HEK293 (cell line): ENCODE data around the gene NIPAL3.

ENCODE experiments used
- CTCF ChIA-PET: fragments of 350-600 bp; formaldehyde crosslinking; extraction: SDS; loops from one replicate; lab custom pipeline; 2021; ENCODE audit warnings: antibody characterized with exemption; lab: Yijun Ruan, JAX
- POLR2A ChIA-PET: fragments of 300-600 bp; formaldehyde crosslinking; extraction: SDS; loops from one replicate; lab custom pipeline; 2020; ENCODE audit warnings: antibody characterized with exemption, inconsistent platforms; lab: Yijun Ruan, JAX
- H3K27ac ChIP-seq: fragments of 200-500 bp; sonication (Bioruptor generic); 2 replicates; pipeline ENCODE4 v1.5.1; 2014; ENCODE audit warnings: low read depth, low read length, control low read depth, inconsistent platforms; ENCODE audit errors: extremely low read depth
- H3K36me3 ChIP-seq, 2 experiments: fragments of 200-500 bp in 1 of 2; sonication (Bioruptor generic) in 1 of 2; 1 replicate in 1 of 2; 2 replicates in 1 of 2; pipeline ENCODE4 v1.5.1; 2014 to 2017; ENCODE audit warnings: inconsistent platforms in 2 of 2, low read length in 2 of 2; ENCODE audit not compliant: control insufficient read depth in 2 of 2, insufficient read depth in 1 of 2
- H3K4me1 ChIP-seq: fragments of 200-500 bp; sonication (Bioruptor generic); 2 replicates; pipeline ENCODE4 v1.5.1; 2014; ENCODE audit warnings: mild to moderate bottlenecking, low read length, inconsistent platforms; ENCODE audit not compliant: control insufficient read depth, insufficient read depth
- H3K4me3 ChIP-seq: 2 replicates; pipeline ENCODE4 v1.5.1; 2011; ENCODE audit warnings: low read depth, mild to moderate bottlenecking, control low read depth, low read length, moderate library complexity
- H3K9me3 ChIP-seq: fragments of 200-500 bp; sonication (Bioruptor generic); 2 replicates; pipeline ENCODE4 v1.5.1; 2014; ENCODE audit warnings: low read depth, low read length, inconsistent platforms; ENCODE audit not compliant: control insufficient read depth, insufficient read depth
- MYNN ChIP-seq: fragments of 450-650 bp; formaldehyde crosslinking; IDR thresholded peaks from 2 replicates; pipeline ENCODE4 v1.5.1; 2016; ENCODE audit warnings: missing biosample characterization, missing genetic modification characterization, borderline replicate concordance
- PRDM10 ChIP-seq: fragments of 450-650 bp; formaldehyde crosslinking; IDR thresholded peaks from 2 replicates; pipeline ENCODE4 v1.5.1; 2016; ENCODE audit warnings: missing biosample characterization, missing genetic modification characterization
- SP3 ChIP-seq: fragments of 450-650 bp; formaldehyde crosslinking; IDR thresholded peaks from 2 replicates; pipeline ENCODE4 v1.5.1; 2016; ENCODE audit warnings: missing biosample characterization, missing genetic modification characterization
- SP7 ChIP-seq: fragments of 450-650 bp; formaldehyde crosslinking; IDR thresholded peaks from 2 replicates; pipeline ENCODE4 v1.5.1; 2016; ENCODE audit warnings: missing biosample characterization, missing genetic modification characterization
- ZNF112 ChIP-seq: fragments of 450-650 bp; formaldehyde crosslinking; IDR thresholded peaks from 2 replicates; pipeline ENCODE4 v1.5.0; 2017; ENCODE audit warnings: missing biosample characterization, missing genetic modification characterization
- ZNF138 ChIP-seq: fragments of 450-650 bp; formaldehyde crosslinking; IDR thresholded peaks from 2 replicates; pipeline ENCODE4 v1.5.1; 2016; ENCODE audit warnings: missing biosample characterization, missing genetic modification characterization, borderline replicate concordance
- ZNF157 ChIP-seq: fragments of 450-650 bp; formaldehyde crosslinking; IDR thresholded peaks from 2 replicates; pipeline ENCODE4 v1.5.1; 2016; ENCODE audit warnings: missing biosample characterization, missing genetic modification characterization
- ZNF18 ChIP-seq: fragments of 450-650 bp; formaldehyde crosslinking; IDR thresholded peaks from 2 replicates; pipeline ENCODE4 v1.5.1; 2016; ENCODE audit warnings: missing biosample characterization, missing genetic modification characterization
- ZNF274 ChIP-seq, 2 experiments: fragments of 200-500 bp in 1 of 2; fragments of 450-650 bp in 1 of 2; sonication (Bioruptor generic) in 1 of 2; formaldehyde crosslinking in 1 of 2; IDR thresholded peaks; 2 replicates each; pipeline versions ENCODE4 v1.5.1 to v1.6.1; 2014 to 2016; ENCODE audit warnings: borderline replicate concordance in 1 of 2, inconsistent platforms in 1 of 2, low read length in 1 of 2, missing biosample characterization in 1 of 2, missing genetic modification characterization in 1 of 2
- ZNF280C ChIP-seq: fragments of 450-650 bp; formaldehyde crosslinking; IDR thresholded peaks from 2 replicates; pipeline ENCODE4 v1.5.1; 2016; ENCODE audit warnings: missing biosample characterization, missing genetic modification characterization
- ZNF404 ChIP-seq: fragments of 450-650 bp; formaldehyde crosslinking; IDR thresholded peaks from 2 replicates; pipeline ENCODE4 v1.5.1; 2017; ENCODE audit warnings: missing biosample characterization, missing genetic modification characterization
- ZNF510 ChIP-seq: fragments of 450-650 bp; formaldehyde crosslinking; IDR thresholded peaks from 2 replicates; pipeline ENCODE4 v1.5.1; 2018; ENCODE audit warnings: mild to moderate bottlenecking, missing genetic modification characterization, missing biosample characterization; ENCODE audit not compliant: insufficient replicate concordance
- ZNF518A ChIP-seq: fragments of 450-650 bp; formaldehyde crosslinking; conservative IDR thresholded peaks from 2 replicates; pipeline ENCODE4 v1.5.1; 2016; ENCODE audit warnings: low read depth, missing biosample characterization, missing genetic modification characterization
- ZNF529 ChIP-seq: fragments of 450-650 bp; formaldehyde crosslinking; IDR thresholded peaks from 2 replicates; pipeline ENCODE4 v1.5.1; 2017; ENCODE audit warnings: missing genetic modification characterization, missing biosample characterization; ENCODE audit not compliant: insufficient replicate concordance
- ZNF747 ChIP-seq: fragments of 450-650 bp; formaldehyde crosslinking; IDR thresholded peaks from 2 replicates; pipeline ENCODE4 v1.5.1; 2016; ENCODE audit warnings: missing biosample characterization, missing genetic modification characterization
- ZSCAN5A ChIP-seq: fragments of 450-650 bp; formaldehyde crosslinking; IDR thresholded peaks from 2 replicates; pipeline ENCODE4 v1.5.1; 2016; ENCODE audit warnings: missing biosample characterization, missing genetic modification characterization
- TF ChIP-seq, protein P1 (sequence below): fragments of 450-650 bp; formaldehyde crosslinking; IDR thresholded peaks from 2 replicates; pipeline ENCODE4 v1.5.1; 2017; ENCODE audit warnings: missing biosample characterization, mild to moderate bottlenecking, missing genetic modification characterization, moderate library complexity

The NIPAL3 gene

DNA sequence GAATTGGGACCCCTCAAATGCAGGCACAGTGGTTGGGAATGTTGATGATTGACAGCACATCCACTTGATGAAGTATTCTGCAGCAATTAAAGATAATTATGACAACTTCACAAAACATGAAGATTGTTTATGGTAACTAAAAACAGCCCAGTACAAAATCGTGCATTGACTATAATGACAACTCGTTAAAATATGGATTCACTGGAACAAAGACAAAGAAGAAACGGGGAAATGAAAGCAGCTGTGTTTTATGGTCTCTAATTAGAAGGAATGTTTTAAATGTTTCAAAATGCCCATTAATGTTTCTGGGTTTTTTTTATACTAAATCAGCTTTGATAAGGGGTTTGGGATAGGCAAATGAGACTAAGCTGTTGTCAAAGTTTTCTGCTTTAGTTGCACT lies 36.1 kb downstream of the NIPAL3 start:
- CTCF ChIA-PET = interaction anchor here (0.8 to 1.1 kb wide), 3 partner anchors 9 to 754 kb away, joined by 3 to 6 read pairs (median 3); no protein-coding TSS in a partner anchor
- no peak overlapping the region for H3K4me3 ChIP-seq
- H3K9me3 ChIP-seq = no peaks in the 10 kb centered on the region
- peaks cover 3 to 77% of the 10 kb centered on the region in 2 experiments; a peak in 2 of 3 replicates for H3K36me3 ChIP-seq
- TF ChIP-seq MYNN (tag by site-specific recombination) = no peak
- no peak for TF ChIP-seq ZNF138 (tag by site-specific recombination)
- TF ChIP-seq ZNF404 (tag by site-specific recombination) = no peak
- no peak for TF ChIP-seq ZNF112 (tag by site-specific recombination)
- TF ChIP-seq ZNF529 (tag by site-specific recombination) = no peak
- TF ChIP-seq ZNF157 = no peak
- TF ChIP-seq SP3 (tag by site-specific recombination) = no peak
- no peak for TF ChIP-seq ZNF274 (IDR thresholded peaks at IDR 0.05; ENCODE audit: low read length)
- no peak for TF ChIP-seq ZNF274 (tag by site-specific recombination; IDR thresholded peaks at IDR 0.05; ENCODE audit: borderline replicate concordance)
- no peak for TF ChIP-seq ZNF280C (tag by site-specific recombination)
- TF ChIP-seq ZNF747 (tag by site-specific recombination) = no peak
- no peak for TF ChIP-seq SP7 (tag by site-specific recombination)
- TF ChIP-seq, protein P1, sequence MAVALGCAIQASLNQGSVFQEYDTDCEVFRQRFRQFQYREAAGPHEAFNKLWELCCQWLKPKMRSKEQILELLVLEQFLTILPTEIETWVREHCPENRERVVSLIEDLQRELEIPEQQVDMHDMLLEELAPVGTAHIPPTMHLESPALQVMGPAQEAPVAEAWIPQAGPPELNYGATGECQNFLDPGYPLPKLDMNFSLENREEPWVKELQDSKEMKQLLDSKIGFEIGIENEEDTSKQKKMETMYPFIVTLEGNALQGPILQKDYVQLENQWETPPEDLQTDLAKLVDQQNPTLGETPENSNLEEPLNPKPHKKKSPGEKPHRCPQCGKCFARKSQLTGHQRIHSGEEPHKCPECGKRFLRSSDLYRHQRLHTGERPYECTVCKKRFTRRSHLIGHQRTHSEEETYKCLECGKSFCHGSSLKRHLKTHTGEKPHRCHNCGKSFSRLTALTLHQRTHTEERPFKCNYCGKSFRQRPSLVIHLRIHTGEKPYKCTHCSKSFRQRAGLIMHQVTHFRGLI (tag by site-specific recombination) = no peak
- TF ChIP-seq ZSCAN5A (tag by site-specific recombination) = no peak
- TF ChIP-seq ZNF518A (tag by site-specific recombination) = no peak
- no peak for TF ChIP-seq ZNF18 (tag by site-specific recombination)
- TF ChIP-seq ZNF510 = no peak
- no peak for TF ChIP-seq PRDM10 (tag by site-specific recombination)
- H3K4me1 ChIP-seq = no peaks in the 10 kb centered on the region
- no peak overlapping the region for H3K27ac ChIP-seq
- POLR2A ChIA-PET = no interaction called here
